ENCODE measurements around the gene PXDN.

Gene PXDN

GRCh38 chr2:1688161-1688560 lies 56.2 kb downstream of the PXDN start:
- TF ChIP-seq GATA3 (IDR thresholded peaks at IDR 0.05; ENCODE audit: low read depth, low read length) = no peak
- no peak for TF ChIP-seq GATA2 (IDR thresholded peaks at IDR 0.05; ENCODE audit: low read depth, low read length)

GRCh38 chr2:1687254-1687653 lies 57.1 kb downstream of the PXDN start:
- no peak for TF ChIP-seq GATA3 (IDR thresholded peaks at IDR 0.05; ENCODE audit: low read depth, low read length)
- no peak for TF ChIP-seq GATA2 (IDR thresholded peaks at IDR 0.05; ENCODE audit: low read depth, low read length)

- TF ChIP-seq GATA3 (IDR thresholded peaks at IDR 0.05; ENCODE audit: low read depth, low read length) (no peak), GATA2 (IDR thresholded peaks at IDR 0.05; ENCODE audit: low read depth, low read length) (no peak)
Observed at GRCh38 chr2:1686784-1687105, 57.6 kb downstream of the PXDN start.

DNA sequence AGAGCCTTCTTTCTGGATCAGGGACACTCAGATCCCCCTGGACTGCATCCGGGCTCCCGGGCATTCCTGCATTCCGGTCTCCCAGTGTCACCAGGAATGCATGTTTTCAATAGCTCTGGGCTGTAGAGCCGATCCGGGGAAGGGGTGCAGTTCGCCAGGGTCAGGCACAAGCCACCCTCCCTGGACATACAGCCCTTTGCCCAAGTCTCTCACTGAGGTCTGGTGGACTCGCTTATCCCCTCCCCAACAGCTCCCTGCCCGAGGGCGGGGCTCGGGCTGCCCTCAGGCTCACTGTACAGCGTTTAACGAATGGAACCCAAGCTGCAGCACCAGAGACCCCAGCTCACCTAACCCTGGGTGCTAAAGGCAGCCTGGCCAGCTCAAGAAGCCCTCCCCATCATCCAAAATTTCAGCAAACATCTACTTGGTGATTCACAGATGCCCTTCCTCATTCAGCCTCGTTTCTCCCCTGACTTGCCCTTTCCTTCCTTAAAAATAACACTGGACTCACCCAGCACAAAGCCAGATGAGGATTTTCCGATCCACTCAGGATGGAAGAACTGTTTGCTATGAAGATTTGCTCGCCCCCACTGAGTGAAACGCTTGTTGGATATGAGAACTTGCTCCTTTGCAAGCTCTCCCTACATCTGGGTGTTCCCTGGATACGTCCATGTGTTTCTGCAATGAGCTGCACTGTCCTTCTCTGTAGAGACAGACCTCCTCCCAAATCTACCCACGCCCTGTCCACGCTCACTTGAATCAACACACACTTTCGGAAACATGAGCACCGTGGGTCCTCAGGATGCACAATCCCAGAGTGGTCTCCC lies 58.1 kb downstream of the PXDN start:
- TF ChIP-seq GATA3 (IDR thresholded peaks at IDR 0.05; ENCODE audit: low read depth, low read length) = no peak
- TF ChIP-seq GATA2 (IDR thresholded peaks at IDR 0.05; ENCODE audit: low read depth, low read length) = no peak

GRCh38 chr2:1685078-1685956 lies 59.0 kb downstream of the PXDN start:
- TF ChIP-seq GATA2 (IDR thresholded peaks at IDR 0.05; ENCODE audit: low read depth, low read length) (no peak), GATA3 (IDR thresholded peaks at IDR 0.05; ENCODE audit: low read depth, low read length) (no peak)

- no peak for TF ChIP-seq GATA3 (IDR thresholded peaks at IDR 0.05; ENCODE audit: low read depth, low read length)
- TF ChIP-seq GATA2 (IDR thresholded peaks at IDR 0.05; ENCODE audit: low read depth, low read length) = peak; percentile 64
Observed at GRCh38 chr2:1683297-1683696, 61.0 kb downstream of the PXDN start.

DNA sequence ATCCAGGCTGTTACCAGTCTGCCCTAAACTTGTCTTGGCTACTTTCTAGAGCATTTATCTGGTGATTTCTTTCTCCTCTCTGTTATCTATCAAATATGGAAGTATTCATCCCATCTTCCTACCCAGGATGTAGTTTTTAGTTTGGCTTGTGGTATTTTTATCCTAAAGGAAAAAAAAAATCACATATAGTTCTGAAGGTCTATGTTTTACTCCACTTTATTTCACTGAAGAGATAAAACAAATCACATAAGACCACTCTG lies 62.2 kb downstream of the PXDN start:
- TF ChIP-seq GATA3 (IDR thresholded peaks at IDR 0.05; ENCODE audit: low read depth, low read length) = no peak
- TF ChIP-seq GATA2 (IDR thresholded peaks at IDR 0.05; ENCODE audit: low read depth, low read length) = no peak

- TF ChIP-seq GATA2 (IDR thresholded peaks at IDR 0.05; ENCODE audit: low read depth, low read length) (no peak), GATA3 (IDR thresholded peaks at IDR 0.05; ENCODE audit: low read depth, low read length) (no peak)
Observed at GRCh38 chr2:1681323-1682180, 62.8 kb downstream of the PXDN start.

DNA sequence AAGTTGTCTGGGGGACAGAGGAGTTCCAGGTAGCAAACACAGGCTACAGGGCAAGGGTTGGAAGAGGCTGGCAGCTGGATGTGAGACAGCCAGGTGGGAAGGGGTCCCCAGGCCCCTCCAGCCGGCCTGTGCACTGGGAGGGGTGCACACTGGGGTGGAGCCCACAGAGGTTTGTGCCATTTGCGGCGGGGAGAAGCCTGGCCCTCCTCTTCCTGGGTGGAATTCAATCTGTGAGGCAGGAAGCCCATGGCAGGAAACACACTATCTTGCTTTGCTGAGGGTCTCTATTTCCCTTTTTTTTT lies 63.3 kb downstream of the PXDN start:
- TF ChIP-seq GATA2 (IDR thresholded peaks at IDR 0.05; ENCODE audit: low read depth, low read length) = no peak
- TF ChIP-seq GATA3 (IDR thresholded peaks at IDR 0.05; ENCODE audit: low read depth, low read length) = no peak

GRCh38 chr2:1680222-1681016 lies 63.9 kb downstream of the PXDN start:
- TF ChIP-seq GATA2 (IDR thresholded peaks at IDR 0.05; ENCODE audit: low read depth, low read length) (no peak), GATA3 (IDR thresholded peaks at IDR 0.05; ENCODE audit: low read depth, low read length) (no peak)

GRCh38 chr2:1678609-1679008 lies 65.7 kb downstream of the PXDN start:
- TF ChIP-seq GATA3 (IDR thresholded peaks at IDR 0.05; ENCODE audit: low read depth, low read length) = no peak
- TF ChIP-seq GATA2 (IDR thresholded peaks at IDR 0.05; ENCODE audit: low read depth, low read length) = no peak

- TF ChIP-seq GATA3 (IDR thresholded peaks at IDR 0.05; ENCODE audit: low read depth, low read length) (no peak), GATA2 (IDR thresholded peaks at IDR 0.05; ENCODE audit: low read depth, low read length) (no peak)
Observed at GRCh38 chr2:1677821-1678165, 66.5 kb downstream of the PXDN start.

DNA sequence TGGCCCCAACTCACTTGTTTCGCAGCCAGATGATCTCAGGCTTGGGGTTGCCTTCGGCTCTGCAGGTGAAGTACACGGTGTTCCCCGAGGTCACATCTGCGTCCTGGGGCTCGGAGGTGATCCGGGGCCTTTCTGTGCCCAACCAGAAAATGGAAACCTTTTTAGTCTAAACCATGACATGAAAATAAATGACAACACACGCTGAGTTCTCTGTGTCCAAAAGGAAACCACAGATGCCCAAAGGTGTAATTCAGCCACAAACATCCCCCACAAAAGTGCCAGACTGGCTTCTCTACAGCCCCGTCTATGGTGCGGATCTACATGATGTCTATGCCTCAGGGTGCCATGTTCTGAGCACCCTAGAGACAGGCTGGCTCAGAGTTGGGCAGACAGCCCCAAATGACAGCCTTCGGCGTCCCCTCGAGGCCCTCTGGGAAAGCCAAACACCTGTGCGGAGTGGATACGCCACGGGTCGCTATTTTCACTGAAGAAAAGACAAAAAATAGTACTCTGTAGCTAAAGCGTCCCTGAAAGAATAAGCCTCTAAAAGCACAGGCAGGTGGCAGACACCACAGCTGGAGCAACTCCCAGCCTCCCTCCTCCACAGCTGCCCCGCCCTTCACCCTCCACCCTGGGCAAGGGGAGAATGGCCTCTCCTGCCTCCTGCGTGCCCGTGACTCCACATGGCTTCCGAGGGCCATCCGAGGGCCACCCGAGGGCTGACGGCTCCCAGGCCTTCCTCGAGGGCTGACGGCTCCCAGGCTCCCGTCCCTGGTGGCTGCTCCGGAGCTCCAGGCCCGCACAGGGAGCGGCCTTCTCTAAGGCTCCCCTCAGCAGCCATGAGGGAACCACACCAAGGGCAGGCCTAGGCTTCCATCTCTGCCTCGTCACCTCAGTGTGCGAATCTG lies 67.1 kb downstream of the PXDN start:
- TF ChIP-seq GATA2 (IDR thresholded peaks at IDR 0.05; ENCODE audit: low read depth, low read length) = no peak
- no peak for TF ChIP-seq GATA3 (IDR thresholded peaks at IDR 0.05; ENCODE audit: low read depth, low read length)
